Spinal cord (tissue), 10 donors: ENCODE results near the gene NPC1. TPM values are rescaled to one million over a fixed set of nuclear protein-coding genes. Genes with fewer than 3 reads are reported as not detected.
"Not testable (repeated sequence)": the region's sequence is repeated elsewhere in the genome, so short reads cannot be mapped to it uniquely, and the experiment has no call there.

Source experiments
- DNase-seq, 6 donors: peaks; one replicate each; pipeline versions ENCODE4 v3.0.0 to v3.0.0-alpha.2; 2013 to 2015; ENCODE audit warnings: low spot score in 6 of 6, low read depth in 4 of 6
- H3K27ac ChIP-seq: one replicate; pipeline ENCODE4 v1.5.1; 2013; ENCODE audit warnings: low read depth, low read length, control low read depth
- H3K27me3 ChIP-seq: one replicate; pipeline ENCODE4 v1.6.1; 2013; ENCODE audit warnings: low read length; ENCODE audit not compliant: control insufficient read depth, insufficient read depth
- H3K36me3 ChIP-seq: one replicate; pipeline ENCODE4 v1.6.1; 2013; ENCODE audit warnings: low read length; ENCODE audit not compliant: control insufficient read depth, insufficient read depth
- H3K4me1 ChIP-seq: one replicate; pipeline ENCODE4 v1.6.1; 2013; ENCODE audit warnings: low read length; ENCODE audit not compliant: control insufficient read depth, insufficient read depth
- H3K4me3 ChIP-seq: one replicate; pipeline ENCODE4 v1.5.1; 2013; ENCODE audit warnings: low read depth, low read length, control low read depth
- H3K9me3 ChIP-seq: one replicate; pipeline ENCODE4 v1.6.1; 2013; ENCODE audit warnings: low read length; ENCODE audit not compliant: control insufficient read depth, insufficient read depth
- WGBS: methylation state at CpG from one replicate; pipeline ENCODE4 v1.1.5; 2013; ENCODE audit warnings: missing lambda C conversion rate; ENCODE audit not compliant: insufficient coverage; 5-methylcytosine and 5-hydroxymethylcytosine counted together
- polyA plus RNA-seq, 2 donors: library from polyadenylated mRNA; unstranded; fragments of 120-200 nt; gene quantifications; one replicate each; pipeline ENCODE4 v1.2.1, GENCODE V29; 2013; ENCODE audit not compliant: insufficient read length in 2 of 2
- total RNA-seq, 2 donors: library from RNA; depleted of rRNA in 1 of 2; stranded (reverse); fragments of 120-200 nt in 1 of 2; fragments of >200 nt in 1 of 2; gene quantifications; one replicate each; pipeline versions ENCODE4 v1.2.3 to v1.2.4, GENCODE V29; 2013 to 2014
- donor health status: healthy.

The NPC1 gene
- total and polyA plus RNA-seq, 4 donors = 29.0 to 63.4 (median 38.8) TPM

GRCh38 chr18:23578891-23579653 is 7.2 kb downstream of the NPC1 start:
- no peak overlapping the region for H3K27ac ChIP-seq
- 88% methylated on average over 7 of the region's 8 CpGs for WGBS
- H3K4me1 ChIP-seq = peaks cover 10% of the 10 kb centered on the region
- H3K36me3 ChIP-seq = peaks cover 10% of the 10 kb centered on the region
- DNase-seq = no peak
- no peak overlapping the region for H3K4me3 ChIP-seq
- H3K9me3 ChIP-seq = no peaks in the 10 kb centered on the region
- H3K27me3 ChIP-seq = no peaks in the 10 kb centered on the region

GRCh38 chr18:23578067-23578701 is 8.1 kb downstream of the NPC1 start:
- Histone ChIP-seq H3K4me3 (no peak overlapping the region), H3K9me3 (no peaks in the 10 kb centered on the region), H3K27me3 (no peaks in the 10 kb centered on the region), H3K4me1 (peaks cover 7% of the 10 kb centered on the region), H3K27ac (no peak overlapping the region), H3K36me3 (peaks cover 10% of the 10 kb centered on the region)
- 93% methylated on average over 4 of the region's 6 CpGs for WGBS
- no peak for DNase-seq

GRCh38 chr18:23577521-23577920 is 8.8 kb downstream of the NPC1 start:
- DNase-seq, H3K36me3 ChIP-seq, H3K4me1 ChIP-seq, H3K9me3 ChIP-seq, H3K27me3 ChIP-seq, H3K27ac ChIP-seq, H3K4me3 ChIP-seq: not testable (repeated sequence)
- WGBS = over 99% methylated on average over 13 of the region's 24 CpGs

GRCh38 chr18:23575309-23575651 is 11.0 kb downstream of the NPC1 start:
- Histone ChIP-seq H3K27ac (no peak overlapping the region), H3K4me1 (no peaks in the 10 kb centered on the region), H3K4me3 (no peak overlapping the region), H3K9me3 (no peaks in the 10 kb centered on the region), H3K36me3 (peaks cover 7% of the 10 kb centered on the region), H3K27me3 (no peaks in the 10 kb centered on the region)
- 89% methylated on average over 3 of the region's 7 CpGs for WGBS
- no peak for DNase-seq

GRCh38 chr18:23574611-23575308 is 11.5 kb downstream of the NPC1 start:
- Histone ChIP-seq H3K9me3 (no peaks in the 10 kb centered on the region), H3K27me3 (no peaks in the 10 kb centered on the region), H3K4me1 (no peaks in the 10 kb centered on the region), H3K36me3 (peaks cover 7% of the 10 kb centered on the region), H3K4me3 (no peak overlapping the region), H3K27ac (no peak overlapping the region)
- WGBS = no CpG with 5 or more reads among the region's 5 CpGs
- DNase-seq = no peak

- no peaks in the 10 kb centered on the region for H3K4me1 ChIP-seq
- no peak overlapping the region for H3K4me3 ChIP-seq
- no peaks in the 10 kb centered on the region for H3K9me3 ChIP-seq
- peaks cover 7% of the 10 kb centered on the region for H3K36me3 ChIP-seq
- H3K27ac ChIP-seq = no peak overlapping the region
- no peak for DNase-seq
- WGBS = 65% methylated on average over 2 of the region's 6 CpGs
- H3K27me3 ChIP-seq = no peaks in the 10 kb centered on the region
Measured at GRCh38 chr18:23573626-23574431, 12.5 kb downstream of the NPC1 start.

GRCh38 chr18:23573020-23573419 is 13.3 kb downstream of the NPC1 start:
- no peaks in the 10 kb centered on the region for H3K9me3 ChIP-seq
- DNase-seq = no peak
- no peaks in the 10 kb centered on the region for H3K27me3 ChIP-seq
- no peak overlapping the region for H3K4me3 ChIP-seq
- no peak overlapping the region for H3K27ac ChIP-seq
- no CpG with 5 or more reads among the region's 4 CpGs for WGBS
- peaks cover 4% of the 10 kb centered on the region for H3K36me3 ChIP-seq
- no peaks in the 10 kb centered on the region for H3K4me1 ChIP-seq

GRCh38 chr18:23572570-23572969 is 13.7 kb downstream of the NPC1 start:
- DNase-seq = no peak
- Histone ChIP-seq H3K27me3 (no peaks in the 10 kb centered on the region), H3K4me3 (no peak overlapping the region), H3K27ac (no peak overlapping the region), H3K36me3 (peaks cover 4% of the 10 kb centered on the region), H3K4me1 (no peaks in the 10 kb centered on the region), H3K9me3 (no peaks in the 10 kb centered on the region)
- WGBS = 90% methylated on average over 4 of the region's 5 CpGs

- Histone ChIP-seq H3K36me3 (peaks cover 4% of the 10 kb centered on the region), H3K4me1 (no peaks in the 10 kb centered on the region), H3K4me3 (no peak overlapping the region), H3K9me3 (no peaks in the 10 kb centered on the region), H3K27me3 (no peaks in the 10 kb centered on the region), H3K27ac (no peak overlapping the region)
- no peak for DNase-seq
- 83% methylated on average over 1 of the region's 2 CpGs for WGBS
Measured at GRCh38 chr18:23572012-23572411, 14.3 kb downstream of the NPC1 start.
